H9 (cell line): ENCODE results near the gene ROBO2. TPM values are rescaled to one million over a fixed set of nuclear protein-coding genes. Genes with fewer than 3 reads are reported as not detected.

Experiments used
- DNase-seq: peaks from one replicate; pipeline ENCODE4 v3.0.0-alpha.2; 2017
- H2AFZ ChIP-seq: one replicate; pipeline ENCODE4 v1.6.1; 2013; ENCODE audit warnings: mild to moderate bottlenecking, low read length, control low read depth, moderate library complexity
- H2AK5ac ChIP-seq: 2 replicates; pipeline ENCODE4 v1.6.1; 2013; ENCODE audit warnings: low read length, control low read depth, mixed read lengths; ENCODE audit not compliant: insufficient read length
- H2BK120ac ChIP-seq: one replicate; pipeline ENCODE4 v1.6.1; 2013; ENCODE audit warnings: low read depth, mild to moderate bottlenecking, low read length, control low read depth, inconsistent platforms; ENCODE audit not compliant: poor library complexity, severe bottlenecking
- H2BK12ac ChIP-seq: 2 replicates; pipeline ENCODE4 v1.6.1; 2013; ENCODE audit warnings: low read length, control low read depth, mixed read lengths, low read depth; ENCODE audit not compliant: insufficient read length
- H2BK15ac ChIP-seq: 2 replicates; pipeline ENCODE4 v1.6.1; 2013; ENCODE audit warnings: low read depth, low read length, control low read depth
- H2BK20ac ChIP-seq: one replicate; pipeline ENCODE4 v1.6.1; 2013; ENCODE audit warnings: low read depth, mild to moderate bottlenecking, low read length, control low read depth, inconsistent platforms; ENCODE audit not compliant: poor library complexity, severe bottlenecking
- H2BK5ac ChIP-seq: 2 replicates; pipeline ENCODE4 v1.6.1; 2013; ENCODE audit warnings: low read length, control low read depth, mixed read lengths; ENCODE audit not compliant: insufficient read length
- H3K14ac ChIP-seq: 2 replicates; pipeline ENCODE4 v1.6.1; 2013; ENCODE audit warnings: low read length, control low read depth; ENCODE audit not compliant: insufficient read depth
- H3K18ac ChIP-seq: 2 replicates; pipeline ENCODE4 v1.6.1; 2013; ENCODE audit warnings: low read depth, mild to moderate bottlenecking, mixed read lengths, low read length, control low read depth; ENCODE audit not compliant: insufficient read length
- H3K23ac ChIP-seq: 2 replicates; pipeline ENCODE4 v1.6.1; 2013; ENCODE audit warnings: low read length, control low read depth, mixed read lengths, low read depth; ENCODE audit not compliant: insufficient read length
- H3K23me2 ChIP-seq: 2 replicates; pipeline ENCODE4 v1.6.1; 2013; ENCODE audit warnings: low read depth, mild to moderate bottlenecking, mixed read lengths, low read length, control low read depth; ENCODE audit not compliant: insufficient read length, poor library complexity, severe bottlenecking
- H3K27ac ChIP-seq: 2 replicates; pipeline ENCODE4 v1.5.1; 2013; ENCODE audit warnings: low read length, control low read depth, mixed read lengths, low read depth; ENCODE audit not compliant: insufficient read length
- H3K27me3 ChIP-seq: 2 replicates; pipeline ENCODE4 v1.6.1; 2013; ENCODE audit warnings: low read length, control low read depth, inconsistent platforms; ENCODE audit not compliant: insufficient read depth
- H3K4ac ChIP-seq: 2 replicates; pipeline ENCODE4 v1.6.1; 2013; ENCODE audit warnings: low read depth, mild to moderate bottlenecking, control low read depth, inconsistent platforms, low read length, moderate library complexity
- H3K4me1 ChIP-seq: 2 replicates; pipeline ENCODE4 v1.6.1; 2013; ENCODE audit warnings: low read length, control low read depth, inconsistent platforms; ENCODE audit not compliant: insufficient read depth
- H3K4me2 ChIP-seq: 2 replicates; pipeline ENCODE4 v1.6.1; 2013; ENCODE audit warnings: low read length, control low read depth, mixed read lengths; ENCODE audit not compliant: insufficient read length, insufficient read depth
- H3K56ac ChIP-seq: 2 replicates; pipeline ENCODE4 v1.6.1; 2013; ENCODE audit warnings: low read depth, mild to moderate bottlenecking, mixed read lengths, low read length, control low read depth; ENCODE audit not compliant: insufficient read length
- H3K79me1 ChIP-seq: 2 replicates; pipeline ENCODE4 v1.6.1; 2013; ENCODE audit warnings: low read depth, mild to moderate bottlenecking, moderate library complexity, low read length, control low read depth, inconsistent platforms; ENCODE audit not compliant: insufficient read depth, poor library complexity, severe bottlenecking
- H3K79me2 ChIP-seq: 2 replicates; pipeline ENCODE4 v1.6.1; 2013; ENCODE audit warnings: low read length, control low read depth, inconsistent platforms; ENCODE audit not compliant: insufficient read depth
- H3K9ac ChIP-seq: 2 replicates; pipeline ENCODE4 v1.6.1; 2013; ENCODE audit warnings: low read length, control low read depth, mixed read lengths; ENCODE audit not compliant: insufficient read length; ENCODE audit errors: extremely low read depth
- H3K9me3 ChIP-seq: one replicate; pipeline ENCODE4 v1.6.1; 2013; ENCODE audit warnings: low read depth, low read length, inconsistent platforms; ENCODE audit not compliant: control insufficient read depth
- H3T11ph ChIP-seq: one replicate; pipeline ENCODE4 v1.6.1; 2013; ENCODE audit warnings: mild to moderate bottlenecking, low read length, control low read depth, inconsistent platforms
- H4K20me1 ChIP-seq: one replicate; pipeline ENCODE4 v1.6.1; 2013; ENCODE audit not compliant: control insufficient read depth, insufficient read length, insufficient read depth
- H4K5ac ChIP-seq: 2 replicates; pipeline ENCODE4 v1.6.1; 2013; ENCODE audit warnings: low read depth, mild to moderate bottlenecking, mixed read lengths, low read length, control low read depth; ENCODE audit not compliant: insufficient read length
- H4K8ac ChIP-seq: replicated peaks from 2 replicates; pipeline ENCODE4 v1.6.1; 2013; ENCODE audit warnings: low read length, control low read depth, mixed read lengths, low read depth; ENCODE audit not compliant: insufficient read length
- H4K91ac ChIP-seq: 2 replicates; pipeline ENCODE4 v1.6.1; 2013; ENCODE audit warnings: low read depth, mild to moderate bottlenecking, moderate library complexity, mixed read lengths, low read length, control low read depth; ENCODE audit not compliant: insufficient read length
- H3K27ac Mint-ChIP-seq, 3 experiments: 2 replicates in 2 of 3; 3 replicates in 1 of 3; pipeline ENCODE4 v1.8.0; 2020 to 2021; ENCODE audit warnings: mixed read lengths in 3 of 3, mild to moderate bottlenecking in 1 of 3, moderate library complexity in 1 of 3
- H3K27me3 Mint-ChIP-seq: 2 replicates; pipeline ENCODE4 v1.8.0; 2021; ENCODE audit warnings: low read depth, mild to moderate bottlenecking, moderate library complexity, mixed read lengths
- H3K36me3 Mint-ChIP-seq, 3 experiments: 2 replicates in 2 of 3; 3 replicates in 1 of 3; pipeline ENCODE4 v1.8.0; 2020 to 2021; ENCODE audit warnings: low read depth in 3 of 3, mixed read lengths in 3 of 3; ENCODE audit not compliant: insufficient read depth in 1 of 3
- H3K4me1 Mint-ChIP-seq, 2 experiments: 2 replicates each; pipeline ENCODE4 v1.8.0; 2020; ENCODE audit warnings: mixed read lengths in 2 of 2
- H3K4me3 Mint-ChIP-seq, 2 experiments: 2 replicates in 1 of 2; 3 replicates in 1 of 2; pipeline ENCODE4 v1.8.0; 2020 to 2021; ENCODE audit warnings: mild to moderate bottlenecking in 2 of 2, mixed read lengths in 2 of 2, moderate library complexity in 1 of 2
- H3K9me3 Mint-ChIP-seq, 2 experiments: 2 replicates in 1 of 2; 3 replicates in 1 of 2; pipeline ENCODE4 v1.8.0; 2020; ENCODE audit warnings: mild to moderate bottlenecking in 2 of 2, mixed read lengths in 2 of 2, moderate library complexity in 1 of 2
- CTCF ChIP-seq: fragments of 200-600 bp; sonication (generic); conservative IDR thresholded peaks from 3 replicates; pipeline ENCODE4 v1.8.0; 2021; ENCODE audit warnings: antibody characterized with exemption, mild to moderate bottlenecking
- WGBS: extraction: QIAGEN DNeasy Blood & Tissue Kit; methylation state at CpG from one replicate; pipeline ENCODE4 v1.1.7; 2013; ENCODE audit warnings: missing lambda C conversion rate, low lambda C conversion rate, mixed read lengths; ENCODE audit not compliant: insufficient read length; ENCODE audit errors: extremely low coverage; 5-methylcytosine and 5-hydroxymethylcytosine counted together
- total RNA-seq: library from RNA; stranded (reverse); gene quantifications from 2 replicates; pipeline ENCODE4 v1.2.1, GENCODE V29; 2021

Gene ROBO2
- total RNA-seq, 1 experiment from 2014 or later = 2.3 TPM

GRCh38 chr3:77040926-77041722 lies 1.2 kb downstream of the ROBO2 start:
- H3K79me2 ChIP-seq = 0 out of 2 replicates have a peak, but pooled peaks cover 2% of the 10 kb centered on the region
- H3K4me3 Mint-ChIP-seq = peak overlapping the region; percentile 84 to 95
- H2BK12ac ChIP-seq = no peak overlapping the region
- no peaks in the 10 kb centered on the region for H3K79me1 ChIP-seq
- no peak overlapping the region for H2BK15ac ChIP-seq
- no peak overlapping the region for H2BK20ac ChIP-seq
- no peak overlapping the region for H3T11ph ChIP-seq
- no peaks in the 10 kb centered on the region for H3K9me3 Mint-ChIP-seq
- no peak overlapping the region for H3K56ac ChIP-seq
- no peak overlapping the region for H4K91ac ChIP-seq
- no peak for TF ChIP-seq CTCF
- H3K23ac ChIP-seq = no peak overlapping the region
- peaks cover 5% of the 10 kb centered on the region for H3K27me3 ChIP-seq
- peaks cover 36% of the 10 kb centered on the region for H3K27me3 Mint-ChIP-seq
- no peak overlapping the region for H2AFZ ChIP-seq
- H3K27ac ChIP-seq = no peak overlapping the region
- H2BK5ac ChIP-seq = no peak overlapping the region
- H4K20me1 ChIP-seq = no peaks in the 10 kb centered on the region
- H3K4me2 ChIP-seq = peak overlapping the region; percentile 72
- no peak overlapping the region for H4K8ac ChIP-seq
- no peaks in the 10 kb centered on the region for H3K36me3 Mint-ChIP-seq
- no peak overlapping the region for H4K5ac ChIP-seq
- WGBS = no CpG with 5 or more reads among the region's 9 CpGs
- H3K4ac ChIP-seq = no peak overlapping the region
- no peaks in the 10 kb centered on the region for H3K9me3 ChIP-seq
- no peak overlapping the region for H2BK120ac ChIP-seq
- peaks cover 5% of the 10 kb centered on the region; the same call in 1 of the 2 replicates for H3K4me1 ChIP-seq
- H3K14ac ChIP-seq = no peak overlapping the region
- peaks cover 14% of the 10 kb centered on the region for H3K23me2 ChIP-seq
- no peak for DNase-seq
- H2AK5ac ChIP-seq = no peak overlapping the region
- peaks cover 19 to 20% of the 10 kb centered on the region in 2 experiments for H3K4me1 Mint-ChIP-seq
- no peak overlapping the region for H3K18ac ChIP-seq
- no peak overlapping the region for H3K27ac Mint-ChIP-seq
- H3K9ac ChIP-seq = no peak overlapping the region
